Lower lobe of right lung (tissue), 2 donors: Measurements from ENCODE around the gene SMCO1. TPM values are rescaled to one million over a fixed set of nuclear protein-coding genes. Genes with fewer than 3 reads are reported as not detected.

Experiments used
- ATAC-seq, 2 donors: fragments of 200-7000 bp; cut with Tn5 transposase; one replicate each; pipeline ENCODE4 v1.9.1; 2020 to 2022; ENCODE audit warnings: mild to moderate bottlenecking in 2 of 2, moderate library complexity in 2 of 2
- DNase-seq: peaks from one replicate; pipeline ENCODE4 v3.0.0-alpha.2; 2020
- H3K27ac ChIP-seq: fragments of 200-600 bp; one replicate; pipeline ENCODE4 v1.8.0; 2022
- H3K27me3 ChIP-seq: fragments of 200-600 bp; one replicate; pipeline ENCODE4 v1.8.0; 2022; ENCODE audit warnings: low read depth
- H3K36me3 ChIP-seq: fragments of 200-600 bp; one replicate; pipeline ENCODE4 v1.8.0; 2022; ENCODE audit warnings: mild to moderate bottlenecking
- H3K4me1 ChIP-seq: fragments of 200-600 bp; one replicate; pipeline ENCODE4 v1.8.0; 2022
- H3K4me3 ChIP-seq: fragments of 200-600 bp; one replicate; pipeline ENCODE4 v1.8.0; 2022; ENCODE audit warnings: mild to moderate bottlenecking
- H3K9me3 ChIP-seq: fragments of 200-600 bp; one replicate; pipeline ENCODE4 v1.8.0; 2022
- CTCF ChIP-seq: fragments of 200-600 bp; IDR thresholded peaks from one replicate; pipeline ENCODE4 v1.8.0; 2022; ENCODE audit warnings: antibody characterized with exemption, mild to moderate bottlenecking
- intact Hi-C: fragments of 100-400 bp; cut with DNase I; formaldehyde crosslinking; loops from one replicate; pipeline ENCODE4 v1.11.0; 2022
- total RNA-seq: library from RNA; stranded (reverse); fragmentation: NEBNext Ultra II Directional; extraction: Animal tissue kit (Norgen Biotek cat#: 25700); gene quantifications from one replicate; pipeline ENCODE4 v1.2.1, GENCODE V29; 2021
- donor health status: DM: no; HTN: yes; CAD: no; lungs with severe emphysema.

SMCO1 gene
- total RNA-seq, 1 donor from 2014 or later, result not detected

GRCh38 chr3:196546537-196546936 lies 31.4 kb upstream of the SMCO1 start:
- no peaks in the 10 kb centered on the region for H3K4me1 ChIP-seq
- no peak overlapping the region for H3K4me3 ChIP-seq
- no peaks in the 10 kb centered on the region for H3K27me3 ChIP-seq
- no peak for TF ChIP-seq CTCF
- no peaks in the 10 kb centered on the region for H3K36me3 ChIP-seq
- ATAC-seq, result peak; percentile 57 to 60
- DNase-seq, result no peak
- H3K27ac ChIP-seq, result no peak overlapping the region
- intact Hi-C loops, result no loop called here
- no peaks in the 10 kb centered on the region for H3K9me3 ChIP-seq

- H3K4me3 ChIP-seq, result no peak overlapping the region
- no peak for TF ChIP-seq CTCF
- no peaks in the 10 kb centered on the region for H3K9me3 ChIP-seq
- intact Hi-C loops, result no loop called here
- no peak overlapping the region for H3K27ac ChIP-seq
- DNase-seq (no peak), ATAC-seq (no peak)
- H3K36me3 ChIP-seq, result no peaks in the 10 kb centered on the region
- no peaks in the 10 kb centered on the region for H3K4me1 ChIP-seq
- no peaks in the 10 kb centered on the region for H3K27me3 ChIP-seq
Observed at GRCh38 chr3:196544491-196544992, 29.4 kb upstream of the SMCO1 start.

GRCh38 chr3:196541684-196542445 lies 26.7 kb upstream of the SMCO1 start:
- Histone ChIP-seq H3K4me3 (no peak overlapping the region), H3K9me3 (no peaks in the 10 kb centered on the region), H3K36me3 (no peaks in the 10 kb centered on the region), H3K4me1 (no peaks in the 10 kb centered on the region), H3K27me3 (no peaks in the 10 kb centered on the region), H3K27ac (no peak overlapping the region)
- intact Hi-C loops, result no loop called here
- DNase-seq (no peak), ATAC-seq (no peak)
- no peak for TF ChIP-seq CTCF

- TF ChIP-seq CTCF, result peak; percentile 55
- intact Hi-C loops, result no loop called here
- DNase-seq, result no peak
Observed at GRCh38 chr3:196537319-196537984, 22.3 kb upstream of the SMCO1 start.

GRCh38 chr3:196533260-196533681 lies 18.1 kb upstream of the SMCO1 start:
- DNase-seq, result no peak
- no peak overlapping the region for H3K4me3 ChIP-seq
- H3K36me3 ChIP-seq, result no peaks in the 10 kb centered on the region
- no peaks in the 10 kb centered on the region for H3K27me3 ChIP-seq
- H3K4me1 ChIP-seq, result peaks cover 4% of the 10 kb centered on the region
- H3K9me3 ChIP-seq, result no peaks in the 10 kb centered on the region
- no peak overlapping the region for H3K27ac ChIP-seq
- ATAC-seq, result no peak
- intact Hi-C loops, result no loop called here
- no peak for TF ChIP-seq CTCF

More at GRCh38 chr3:196537319-196537984, 22.3 kb upstream of the SMCO1 start:
- H3K4me1 ChIP-seq, result no peaks in the 10 kb centered on the region
- H3K27ac ChIP-seq, result no peak overlapping the region
- H3K36me3 ChIP-seq, result no peaks in the 10 kb centered on the region
- H3K27me3 ChIP-seq, result no peaks in the 10 kb centered on the region
- H3K9me3 ChIP-seq, result no peaks in the 10 kb centered on the region
- no peak for ATAC-seq
- H3K4me3 ChIP-seq, result no peak overlapping the region
